ENCODE data around the gene SCG2.
"Not testable (repeated sequence)": the region's sequence is repeated elsewhere in the genome, so short reads cannot be mapped to it uniquely, and the experiment has no call there.

Gene SCG2

GRCh38 chr2:223594831-223595230, 7.3 kb downstream of the SCG2 start:
- no peak for DNase-seq (ENCODE audit: low spot score)
- TF ChIP-seq CTCF (IDR thresholded peaks at IDR 0.05; ENCODE audit: extremely low read depth, insufficient read depth, missing control alignments): no peak
- in situ Hi-C loops (cut with MboI; ENCODE audit: low pct_unique_long_range_greater_than_20kb, low sequenced_read_pairs, unreplicated experiment): no loop called here

- no peak for DNase-seq (ENCODE audit: low spot score)
- no peak for TF ChIP-seq CTCF (IDR thresholded peaks at IDR 0.05; ENCODE audit: extremely low read depth, insufficient read depth, missing control alignments)
- in situ Hi-C loops (cut with MboI; ENCODE audit: low pct_unique_long_range_greater_than_20kb, low sequenced_read_pairs, unreplicated experiment): no loop called here
Observed at GRCh38 chr2:223594259-223594658, 7.9 kb downstream of the SCG2 start.

GRCh38 chr2:223592689-223593088, 9.5 kb downstream of the SCG2 start:
- in situ Hi-C loops (cut with MboI; ENCODE audit: low pct_unique_long_range_greater_than_20kb, low sequenced_read_pairs, unreplicated experiment): not testable (repeated sequence)

GRCh38 chr2:223591596-223591995, 10.6 kb downstream of the SCG2 start:
- no peak for DNase-seq (ENCODE audit: low spot score)
- TF ChIP-seq CTCF (IDR thresholded peaks at IDR 0.05; ENCODE audit: extremely low read depth, insufficient read depth, missing control alignments): no peak
- in situ Hi-C loops (cut with MboI; ENCODE audit: low pct_unique_long_range_greater_than_20kb, low sequenced_read_pairs, unreplicated experiment): no loop called here

More at GRCh38 chr2:223592689-223593088, 9.5 kb downstream of the SCG2 start:
- DNase-seq (ENCODE audit: low spot score): not testable (repeated sequence)

GRCh38 chr2:223590964-223591363, 11.2 kb downstream of the SCG2 start:
- in situ Hi-C loops (cut with MboI; ENCODE audit: low pct_unique_long_range_greater_than_20kb, low sequenced_read_pairs, unreplicated experiment): no loop called here
- DNase-seq (ENCODE audit: low spot score): no peak
- no peak for TF ChIP-seq CTCF (IDR thresholded peaks at IDR 0.05; ENCODE audit: extremely low read depth, insufficient read depth, missing control alignments)

GRCh38 chr2:223589901-223590300, 12.3 kb downstream of the SCG2 start:
- no peak for DNase-seq (ENCODE audit: low spot score)
- TF ChIP-seq CTCF (IDR thresholded peaks at IDR 0.05; ENCODE audit: extremely low read depth, insufficient read depth, missing control alignments): no peak
- in situ Hi-C loops (cut with MboI; ENCODE audit: low pct_unique_long_range_greater_than_20kb, low sequenced_read_pairs, unreplicated experiment): no loop called here

- in situ Hi-C loops (cut with MboI; ENCODE audit: low pct_unique_long_range_greater_than_20kb, low sequenced_read_pairs, unreplicated experiment): no loop called here
- DNase-seq (ENCODE audit: low spot score): no peak
- no peak for TF ChIP-seq CTCF (IDR thresholded peaks at IDR 0.05; ENCODE audit: extremely low read depth, insufficient read depth, missing control alignments)
Observed at GRCh38 chr2:223588251-223588650, 13.9 kb downstream of the SCG2 start.

Measured in GM13977 (cell line).